H54 (cell line): Measurements from ENCODE around the gene TSG101.
A peak's percentile ranks its signal among the peaks of the same experiment; 100 is the strongest.

ENCODE experiments used
- DNase-seq: peaks from one replicate; pipeline ENCODE4 v3.0.0; 2011; ENCODE audit warnings: low spot score, mixed read lengths; ENCODE audit not compliant: insufficient read length
- FAIRE-seq: peaks from 3 replicates; lab custom pipeline; 2011; peaks lifted over from hg19 to GRCh38; lab: Jason Lieb, UNC
- POLR2A ChIP-seq: IDR thresholded peaks from 2 replicates; pipeline ENCODE4 v1.6.1; 2011; ENCODE audit warnings: low read depth, mild to moderate bottlenecking, low read length

Gene TSG101

DNA sequence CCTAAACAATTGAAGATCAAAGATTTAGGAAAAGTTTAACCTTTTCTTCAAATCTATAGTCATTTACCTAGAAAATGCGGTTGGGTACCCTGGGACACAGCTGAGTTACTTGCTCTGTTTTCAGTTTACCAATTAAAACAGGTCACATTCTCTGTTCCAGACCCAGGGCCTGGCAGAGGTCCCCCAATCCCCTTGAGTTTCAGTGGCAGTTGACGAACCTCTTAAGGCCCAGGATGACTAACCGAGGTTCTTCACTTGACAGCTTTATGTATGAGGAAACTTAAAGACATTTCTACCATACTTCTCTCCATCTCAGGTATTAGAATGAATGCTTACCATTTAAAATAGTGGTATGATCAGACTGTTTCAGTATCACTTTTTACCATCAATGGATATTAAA lies 54.7 kb downstream of the TSG101 start:
- DNase-seq (no peak), FAIRE-seq (no peak)
- no peak for TF ChIP-seq POLR2A

DNA sequence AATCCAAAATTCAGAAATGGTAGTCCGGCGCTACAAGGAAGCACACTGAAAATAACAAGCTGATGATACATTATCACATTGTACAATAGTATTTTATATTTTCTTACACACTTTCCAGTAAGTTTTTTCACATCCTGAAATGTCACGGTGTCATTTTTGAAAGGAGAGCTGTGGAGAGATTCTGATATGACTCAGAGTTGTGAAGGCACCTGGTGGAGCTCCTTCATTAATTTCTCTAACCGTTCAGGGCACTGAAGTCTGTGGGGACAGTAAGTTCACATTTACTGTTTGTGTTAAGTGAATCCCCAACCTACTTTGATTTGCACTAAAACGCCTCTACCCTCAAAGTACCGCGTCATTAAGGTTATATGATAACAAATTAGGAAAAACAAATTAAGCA lies 57.8 kb downstream of the TSG101 start:
- TF ChIP-seq POLR2A, result no peak
- FAIRE-seq, result no peak

DNA sequence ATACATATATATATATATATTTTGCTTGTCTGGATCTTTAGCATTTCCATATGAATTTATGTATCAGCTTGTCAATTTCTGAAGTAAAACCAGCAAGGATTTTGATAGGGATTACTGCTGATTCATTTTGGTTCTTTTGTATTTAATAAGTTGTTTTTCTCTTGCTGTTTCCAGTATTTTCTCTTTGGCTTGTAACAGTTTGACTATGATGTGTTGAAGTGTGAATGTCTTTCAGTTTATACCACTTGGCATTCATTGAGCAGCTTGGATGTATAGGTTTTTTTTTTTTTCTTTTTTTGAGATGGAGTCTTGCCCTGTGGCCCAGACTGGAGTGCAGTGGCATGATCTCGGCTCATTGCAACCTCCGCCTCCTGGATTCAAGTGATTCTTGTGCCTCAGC lies 58.7 kb downstream of the TSG101 start:
- TF ChIP-seq POLR2A, result no peak
- DNase-seq (no peak), FAIRE-seq (no peak)

More for the DNA sequence above, 57.8 kb downstream of the TSG101 start:
- no peak for DNase-seq

GRCh38 chr11:18466402-18466801 lies 60.3 kb downstream of the TSG101 start:
- DNase-seq (no peak), FAIRE-seq (no peak)
- TF ChIP-seq POLR2A, result no peak

DNA sequence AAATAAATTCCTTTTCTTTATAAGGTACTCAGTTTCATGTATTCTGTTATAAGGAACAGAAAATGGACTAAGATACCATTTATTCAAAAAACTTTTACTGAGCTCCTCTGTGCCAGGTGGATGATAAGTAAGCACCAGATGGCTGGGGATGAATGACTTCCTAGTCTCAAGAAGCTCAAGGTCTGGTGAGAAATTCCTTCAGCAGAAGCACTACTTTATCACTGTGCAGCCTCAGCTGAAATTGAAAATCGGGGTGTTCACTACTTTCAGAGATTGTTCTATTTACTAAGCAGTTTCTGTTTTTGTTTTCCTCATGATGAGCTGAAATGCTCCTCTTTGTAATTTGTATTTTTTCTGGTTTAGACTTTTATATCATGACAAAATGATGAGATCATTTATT lies 63.3 kb downstream of the TSG101 start:
- no peak for TF ChIP-seq POLR2A
- FAIRE-seq (no peak), DNase-seq (no peak)

- TF ChIP-seq POLR2A, result no peak
- DNase-seq (no peak), FAIRE-seq (no peak)
Measured at GRCh38 chr11:18461909-18462308, 64.8 kb downstream of the TSG101 start.

DNA sequence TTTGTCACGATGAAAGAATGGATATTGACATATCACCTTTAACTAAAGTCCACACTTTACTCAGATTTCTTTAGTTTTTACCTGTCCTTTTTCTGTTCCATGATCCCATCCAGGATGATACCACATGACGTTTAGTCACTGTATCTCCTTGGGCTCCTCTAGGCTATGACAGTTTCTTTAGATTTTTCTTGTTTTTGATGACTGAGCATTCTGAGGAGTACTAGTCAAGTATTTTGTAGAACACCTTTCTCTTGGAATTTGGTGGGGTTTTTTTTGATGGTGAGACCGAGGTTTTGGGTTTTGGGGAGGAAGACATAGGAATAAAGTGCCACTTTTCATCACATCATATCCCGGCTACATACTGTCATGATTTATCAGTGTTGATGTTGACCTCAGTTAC lies 67.1 kb downstream of the TSG101 start:
- TF ChIP-seq POLR2A, result no peak
- no peak for FAIRE-seq
- no peak for DNase-seq

DNA sequence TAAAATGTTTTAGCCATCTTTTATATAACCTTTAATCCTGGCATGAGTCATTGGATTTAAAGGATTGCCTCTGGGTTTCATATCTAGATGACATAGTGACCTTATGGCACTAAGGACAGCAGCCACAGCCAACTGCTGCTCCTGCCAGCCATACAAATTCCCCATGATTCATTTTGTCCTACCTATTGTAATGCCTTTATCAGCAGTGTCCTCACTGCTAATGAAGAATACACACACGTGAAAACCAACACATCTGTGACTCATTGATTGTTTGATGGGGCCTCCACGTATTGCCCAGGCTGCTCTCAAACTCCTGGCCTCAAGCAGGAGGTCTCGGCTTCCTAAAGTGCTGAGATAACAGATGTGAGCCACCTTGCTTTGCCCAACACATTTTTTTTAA lies 69.3 kb downstream of the TSG101 start:
- no peak for FAIRE-seq

GRCh38 chr11:18455686-18456372 lies 70.9 kb downstream of the TSG101 start, which contains the start of gene LDHAL6A:
TSS of gene LDHAL6A (plus strand) at chr11:18455856. CDS start at chr11:18456681, 825 bp downstream.
- DNase-seq (no peak), FAIRE-seq (no peak)
- TF ChIP-seq POLR2A, result no peak

More for the DNA sequence above, 69.3 kb downstream of the TSG101 start:
- peak; percentile 4 for DNase-seq
- no peak for TF ChIP-seq POLR2A

DNA sequence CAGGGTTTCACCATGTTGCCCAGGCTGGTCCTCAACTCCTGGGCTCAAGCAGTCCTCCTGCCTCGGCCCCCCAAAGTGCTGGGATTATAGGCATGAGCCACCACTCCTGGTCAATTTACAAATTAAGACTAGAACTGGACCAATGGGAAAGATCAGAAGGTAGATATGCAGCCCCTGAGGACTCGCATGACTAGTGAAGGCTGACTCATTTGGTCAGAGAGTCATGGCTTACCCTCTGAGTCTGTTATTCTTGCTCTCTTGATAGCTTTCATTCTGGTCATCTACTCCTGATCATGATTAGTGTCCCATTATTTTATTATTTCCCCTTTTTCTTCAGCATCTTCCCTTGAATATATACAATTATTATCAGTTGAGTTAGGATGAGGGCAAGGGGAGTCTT lies 73.8 kb downstream of the TSG101 start:
- peak; percentile 70 for DNase-seq
- peak; percentile 20 for FAIRE-seq
- no peak for TF ChIP-seq POLR2A

DNA sequence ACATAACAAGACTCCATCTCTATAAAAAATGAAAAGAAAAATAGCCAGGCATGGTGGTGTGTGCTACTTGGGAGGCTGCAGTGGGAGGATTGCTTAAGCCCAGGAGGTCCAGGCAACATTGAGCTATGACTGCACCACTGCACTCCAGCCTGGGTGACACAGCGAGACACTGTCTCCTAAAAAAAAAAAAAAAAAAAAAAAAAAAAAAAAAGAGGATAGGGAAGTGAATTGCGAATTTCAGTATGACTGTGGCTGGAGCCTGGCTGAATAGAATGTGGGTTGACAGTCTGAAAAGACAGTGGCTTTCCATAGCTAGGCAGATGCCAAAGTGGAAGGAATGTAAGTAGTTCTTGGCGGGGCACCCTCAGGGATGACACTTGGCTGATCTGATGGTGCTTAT lies 77.5 kb downstream of the TSG101 start:
- no peak for TF ChIP-seq POLR2A
- no peak for FAIRE-seq
- DNase-seq, result no peak

DNA sequence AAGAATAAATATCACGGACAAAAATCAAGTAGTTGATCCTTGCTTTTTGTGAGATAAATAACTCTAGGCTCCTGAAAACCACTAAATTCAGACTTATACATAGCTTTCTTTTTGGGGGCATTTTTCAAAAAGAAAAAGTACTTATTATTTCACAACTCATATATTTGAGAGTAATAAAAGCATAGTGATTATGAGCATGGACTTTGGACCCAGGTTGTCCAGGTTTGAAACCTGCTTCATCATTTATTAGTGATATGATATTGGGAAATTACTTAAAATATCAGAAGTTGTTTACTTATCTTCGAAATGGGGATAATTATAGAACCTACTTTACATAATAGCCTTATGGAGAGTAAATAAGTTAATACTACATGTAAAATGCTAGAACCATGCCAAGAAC lies 88.1 kb downstream of the TSG101 start:
- DNase-seq, result no peak
- TF ChIP-seq POLR2A, result no peak
- no peak for FAIRE-seq
